CD4-positive, alpha-beta T cell treated with Interleukin-4 for 1 hour (primary cell): Measurements from ENCODE around the gene TRMU.
A peak's percentile ranks its signal among the peaks of the same experiment; 100 is the strongest.
"Not testable (repeated sequence)": the region's sequence is repeated elsewhere in the genome, so short reads cannot be mapped to it uniquely, and the experiment has no call there.

Experiments used
- DNase-seq, 2 donors: peaks; one replicate each; pipeline ENCODE4 v3.0.0-alpha.2; 2020 to 2022

Gene TRMU

GRCh38 chr22:46303347-46303965 is 32.1 kb upstream of the TRMU start:
- no peak for DNase-seq

GRCh38 chr22:46308283-46308988 is 27.1 kb upstream of the TRMU start:
- DNase-seq: no peak

GRCh38 chr22:46309526-46310085 is 25.9 kb upstream of the TRMU start:
- no peak for DNase-seq

GRCh38 chr22:46312056-46312455 is 23.5 kb upstream of the TRMU start:
- no peak for DNase-seq

GRCh38 chr22:46312848-46313247 is 22.7 kb upstream of the TRMU start:
- DNase-seq: not testable (repeated sequence)

- DNase-seq: no peak
These were observed 19.5 kb upstream of the TRMU start for GRCh38 chr22:46315976-46316375.

- DNase-seq: no peak
These were observed 17.9 kb upstream of the TRMU start for GRCh38 chr22:46317646-46318045.

- no peak for DNase-seq
These were observed 16.9 kb upstream of the TRMU start for GRCh38 chr22:46318576-46318975.

- DNase-seq: no peak
These were observed 16.2 kb upstream of the TRMU start for GRCh38 chr22:46319319-46319718.

- no peak for DNase-seq
These were observed 15.3 kb upstream of the TRMU start for GRCh38 chr22:46320166-46320710.

- DNase-seq: no peak
These were observed 14.7 kb upstream of the TRMU start for GRCh38 chr22:46320716-46321386.

- DNase-seq: no peak
These were observed 12.8 kb upstream of the TRMU start for GRCh38 chr22:46322711-46323110.

- DNase-seq: no peak
These were observed 12.4 kb upstream of the TRMU start for GRCh38 chr22:46323162-46323561.

GRCh38 chr22:46326066-46326680 is 9.3 kb upstream of the TRMU start:
- no peak for DNase-seq

- no peak for DNase-seq
These were observed 7.6 kb upstream of the TRMU start for GRCh38 chr22:46327691-46328465.

GRCh38 chr22:46328797-46329196 is 6.7 kb upstream of the TRMU start:
- DNase-seq: no peak

- DNase-seq: no peak
These were observed 5.9 kb upstream of the TRMU start for GRCh38 chr22:46329616-46330015.

GRCh38 chr22:46330426-46330825 is 5.1 kb upstream of the TRMU start:
- DNase-seq: no peak

GRCh38 chr22:46331496-46331895 is 4.0 kb upstream of the TRMU start:
- DNase-seq: no peak

- peak in 1 of 2 donors; percentile 13 for DNase-seq
These were observed 885 bp downstream of the TRMU start for GRCh38 chr22:46336119-46337078.

GRCh38 chr22:46337870-46338269 is 2.4 kb downstream of the TRMU start:
- DNase-seq: no peak
